DND-41 (cell line): ENCODE data around the gene ARHGEF25.
"Not testable (repeated sequence)": the region's sequence is repeated elsewhere in the genome, so short reads cannot be mapped to it uniquely, and the experiment has no call there.

Experiments
- EZH2 ChIP-seq: IDR thresholded peaks from 3 replicates; pipeline ENCODE4 v1.6.1; 2012; ENCODE audit warnings: borderline replicate concordance, low read depth, mild to moderate bottlenecking, moderate library complexity, low read length, inconsistent platforms; ENCODE audit not compliant: severe bottlenecking
- TF ChIP-seq, protein P1 (sequence below): IDR thresholded peaks from 2 replicates; pipeline ENCODE4 v1.5.1; 2012; ENCODE audit warnings: borderline replicate concordance, low read length, moderate library complexity, mild to moderate bottlenecking; ENCODE audit not compliant: poor library complexity, severe bottlenecking; ENCODE audit errors: extremely low read depth

DNA sequence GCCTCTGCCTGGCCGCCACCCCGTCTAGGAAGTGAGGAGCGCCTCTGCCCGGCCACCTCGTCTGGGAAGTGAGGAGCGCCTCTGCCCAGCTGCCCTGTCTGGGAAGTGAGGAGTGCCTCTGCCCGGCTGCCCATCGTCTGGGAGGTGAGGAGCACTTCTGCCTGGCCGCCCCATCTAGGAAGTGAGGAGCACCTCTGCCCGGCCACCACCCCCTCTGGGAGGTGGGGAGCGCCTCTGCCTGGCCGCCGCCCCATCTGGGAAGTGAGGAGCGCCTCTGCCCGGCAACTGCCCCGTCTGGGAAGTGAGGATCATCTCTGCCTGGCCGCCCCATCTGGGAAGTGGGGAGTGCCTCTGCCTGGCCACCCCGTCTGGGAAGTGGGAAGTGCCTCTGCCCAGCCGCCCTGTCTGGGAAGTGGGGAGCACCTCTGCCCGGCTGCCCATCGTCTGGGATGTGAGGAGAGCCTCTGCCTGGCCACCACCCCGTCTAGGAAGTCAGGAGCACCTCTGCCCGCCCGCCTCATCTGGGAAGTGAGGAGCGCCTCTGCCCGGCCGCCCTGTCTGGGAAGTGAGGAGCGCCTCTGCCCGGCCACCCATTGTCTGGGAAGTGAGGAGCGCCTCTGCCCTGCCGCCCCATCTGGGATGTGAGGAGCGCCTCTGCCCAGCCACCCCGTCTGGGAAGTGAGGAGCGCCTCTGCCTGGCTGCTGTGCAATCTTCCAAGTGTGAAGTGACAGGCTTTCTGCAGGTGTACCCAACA, 54.0 kb downstream of the ARHGEF25 start:
- TF ChIP-seq, protein P1, sequence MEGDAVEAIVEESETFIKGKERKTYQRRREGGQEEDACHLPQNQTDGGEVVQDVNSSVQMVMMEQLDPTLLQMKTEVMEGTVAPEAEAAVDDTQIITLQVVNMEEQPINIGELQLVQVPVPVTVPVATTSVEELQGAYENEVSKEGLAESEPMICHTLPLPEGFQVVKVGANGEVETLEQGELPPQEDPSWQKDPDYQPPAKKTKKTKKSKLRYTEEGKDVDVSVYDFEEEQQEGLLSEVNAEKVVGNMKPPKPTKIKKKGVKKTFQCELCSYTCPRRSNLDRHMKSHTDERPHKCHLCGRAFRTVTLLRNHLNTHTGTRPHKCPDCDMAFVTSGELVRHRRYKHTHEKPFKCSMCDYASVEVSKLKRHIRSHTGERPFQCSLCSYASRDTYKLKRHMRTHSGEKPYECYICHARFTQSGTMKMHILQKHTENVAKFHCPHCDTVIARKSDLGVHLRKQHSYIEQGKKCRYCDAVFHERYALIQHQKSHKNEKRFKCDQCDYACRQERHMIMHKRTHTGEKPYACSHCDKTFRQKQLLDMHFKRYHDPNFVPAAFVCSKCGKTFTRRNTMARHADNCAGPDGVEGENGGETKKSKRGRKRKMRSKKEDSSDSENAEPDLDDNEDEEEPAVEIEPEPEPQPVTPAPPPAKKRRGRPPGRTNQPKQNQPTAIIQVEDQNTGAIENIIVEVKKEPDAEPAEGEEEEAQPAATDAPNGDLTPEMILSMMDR, result not testable (repeated sequence)
- not testable (repeated sequence) for TF ChIP-seq EZH2
